Activated naive CD4-positive, alpha-beta T cell (primary cell): ENCODE data around the gene RTF1.
"Not testable (repeated sequence)": the region's sequence is repeated elsewhere in the genome, so short reads cannot be mapped to it uniquely, and the experiment has no call there.

Experiments
- DNase-seq, 4 experiments: peaks; one replicate each; lab custom pipeline; 2025; lab: John Stamatoyannopoulos, UW

Gene RTF1

GRCh38 chr15:41437448-41437847 lies 20.6 kb downstream of the RTF1 start:
- DNase-seq: no peak

GRCh38 chr15:41438206-41438605 lies 21.3 kb downstream of the RTF1 start:
- no peak for DNase-seq

GRCh38 chr15:41438745-41439144 lies 21.9 kb downstream of the RTF1 start:
- DNase-seq: not testable (repeated sequence)

- DNase-seq: no peak
These were observed 26.4 kb downstream of the RTF1 start for GRCh38 chr15:41443275-41443674.

- DNase-seq: no peak
These were observed 28.5 kb downstream of the RTF1 start for GRCh38 chr15:41445399-41445798.

- no peak for DNase-seq
These were observed 45.3 kb downstream of the RTF1 start for GRCh38 chr15:41462084-41462795.

GRCh38 chr15:41464889-41465580 lies 48.1 kb downstream of the RTF1 start:
- no peak for DNase-seq

- DNase-seq: no peak
These were observed 49.0 kb downstream of the RTF1 start for GRCh38 chr15:41465822-41466421.

- DNase-seq: no peak
These were observed 49.8 kb downstream of the RTF1 start for GRCh38 chr15:41466711-41467110.

GRCh38 chr15:41469644-41470043 lies 52.7 kb downstream of the RTF1 start:
- DNase-seq: not testable (repeated sequence)

GRCh38 chr15:41473418-41473817 lies 56.5 kb downstream of the RTF1 start:
- DNase-seq: no peak

GRCh38 chr15:41474436-41474835 lies 57.5 kb downstream of the RTF1 start:
- DNase-seq: no peak

GRCh38 chr15:41474941-41475340 lies 58.0 kb downstream of the RTF1 start:
- no peak for DNase-seq

GRCh38 chr15:41476416-41477048 lies 59.6 kb downstream of the RTF1 start:
- DNase-seq: no peak

GRCh38 chr15:41480396-41481140 lies 63.7 kb downstream of the RTF1 start:
- DNase-seq: no peak

- DNase-seq: no peak
These were observed 65.4 kb downstream of the RTF1 start for GRCh38 chr15:41482110-41482877.

- no peak for DNase-seq
These were observed 66.2 kb downstream of the RTF1 start for GRCh38 chr15:41483115-41483514.

- no peak for DNase-seq
These were observed 66.6 kb downstream of the RTF1 start for GRCh38 chr15:41483519-41483918.

- no peak for DNase-seq
These were observed 68.2 kb downstream of the RTF1 start for GRCh38 chr15:41484937-41485625.

- no peak for DNase-seq
These were observed 69.4 kb downstream of the RTF1 start for GRCh38 chr15:41486286-41486685.

- no peak for DNase-seq
These were observed 70.5 kb downstream of the RTF1 start for GRCh38 chr15:41487381-41487780.
